Vagina (tissue), 2 donors: ENCODE results near the gene ZNF205.

Experiments used
- CTCF ChIP-seq, 3 experiments: fragments of 450-650 bp in 2 of 3; fragments of 200-600 bp in 1 of 3; sonication (generic) in 1 of 3; IDR thresholded peaks; one replicate each; pipeline ENCODE4 v1.5.1; 2017 to 2019; ENCODE audit warnings: antibody characterized with exemption in 3 of 3, mild to moderate bottlenecking in 2 of 3, moderate library complexity in 2 of 3
- POLR2A ChIP-seq, 2 donors: fragments of 450-650 bp; IDR thresholded peaks; one replicate each; pipeline ENCODE4 v1.6.1; 2017; ENCODE audit warnings: antibody characterized with exemption in 2 of 2, mild to moderate bottlenecking in 2 of 2, moderate library complexity in 2 of 2
- POLR2AphosphoS5 ChIP-seq, 2 donors: sonication (generic); formaldehyde crosslinking; IDR thresholded peaks; one replicate each; pipeline ENCODE4 v1.9.0; 2017; ENCODE audit warnings: antibody characterized with exemption in 2 of 2, mild to moderate bottlenecking in 2 of 2, low read depth in 1 of 2; ENCODE audit not compliant: insufficient read depth in 1 of 2

GRCh38 chr16:3118204-3118790, 5.9 kb downstream of the ZNF205 start:
- TF ChIP-seq POLR2AphosphoS5 (IDR thresholded peaks at IDR 0.05; ENCODE audit: insufficient read depth in 1 of 2, low read depth in 1 of 2) (no peak), CTCF (IDR thresholded peaks at IDR 0.05) (no peak), POLR2A (IDR thresholded peaks at IDR 0.05) (no peak)
